Fibroblast of skin of right quadriceps (primary cell): Measurements from ENCODE around the gene QRFP.

ENCODE experiments used
- DNase-seq: peaks from one replicate; pipeline ENCODE4 v3.0.0-alpha.2; 2013

QRFP gene

GRCh38 chr9:130933114-130934046 is 36.8 kb upstream of the QRFP start:
- DNase-seq: peak; percentile 73

DNA sequence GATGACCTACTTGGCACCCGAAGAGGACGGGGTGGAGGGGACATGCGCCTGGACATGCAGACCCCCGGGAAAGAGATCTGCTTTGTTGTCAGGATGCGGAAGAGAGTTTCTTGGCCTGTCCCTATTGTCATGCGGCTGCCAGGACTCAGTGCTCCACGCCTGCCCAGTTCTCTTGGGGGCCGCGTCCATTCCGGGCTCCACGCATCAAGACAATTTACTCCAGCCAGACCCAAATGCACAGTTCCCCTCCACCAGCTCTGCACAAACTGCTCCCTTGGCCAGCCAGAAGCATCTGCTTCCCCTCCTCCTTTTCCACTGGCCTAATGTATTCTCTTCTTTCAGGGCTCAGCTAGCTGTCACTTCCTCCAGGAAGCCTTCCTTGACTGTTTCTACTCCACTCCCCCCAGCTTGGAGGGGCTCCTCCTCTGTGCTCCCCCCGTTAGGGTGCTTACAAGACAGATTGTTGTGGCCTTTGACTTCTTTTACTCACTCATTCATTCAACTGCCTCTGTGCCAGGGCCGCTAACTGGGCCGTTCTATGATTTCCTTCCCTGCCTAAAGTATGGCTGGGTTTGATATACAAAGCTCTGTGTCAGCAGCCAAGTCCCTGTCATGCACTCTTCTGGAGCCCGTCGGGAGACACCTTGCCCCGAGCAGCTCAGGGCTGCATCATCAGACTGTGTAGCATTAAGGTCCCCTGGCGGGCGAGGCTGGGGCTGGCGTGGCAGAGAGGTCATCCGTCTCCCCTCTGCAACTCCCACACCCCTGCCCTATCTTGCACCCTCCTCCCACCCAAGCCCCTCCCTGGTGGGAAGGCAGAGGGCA is 35.9 kb upstream of the QRFP start:
- peak; percentile 15 for DNase-seq

DNA sequence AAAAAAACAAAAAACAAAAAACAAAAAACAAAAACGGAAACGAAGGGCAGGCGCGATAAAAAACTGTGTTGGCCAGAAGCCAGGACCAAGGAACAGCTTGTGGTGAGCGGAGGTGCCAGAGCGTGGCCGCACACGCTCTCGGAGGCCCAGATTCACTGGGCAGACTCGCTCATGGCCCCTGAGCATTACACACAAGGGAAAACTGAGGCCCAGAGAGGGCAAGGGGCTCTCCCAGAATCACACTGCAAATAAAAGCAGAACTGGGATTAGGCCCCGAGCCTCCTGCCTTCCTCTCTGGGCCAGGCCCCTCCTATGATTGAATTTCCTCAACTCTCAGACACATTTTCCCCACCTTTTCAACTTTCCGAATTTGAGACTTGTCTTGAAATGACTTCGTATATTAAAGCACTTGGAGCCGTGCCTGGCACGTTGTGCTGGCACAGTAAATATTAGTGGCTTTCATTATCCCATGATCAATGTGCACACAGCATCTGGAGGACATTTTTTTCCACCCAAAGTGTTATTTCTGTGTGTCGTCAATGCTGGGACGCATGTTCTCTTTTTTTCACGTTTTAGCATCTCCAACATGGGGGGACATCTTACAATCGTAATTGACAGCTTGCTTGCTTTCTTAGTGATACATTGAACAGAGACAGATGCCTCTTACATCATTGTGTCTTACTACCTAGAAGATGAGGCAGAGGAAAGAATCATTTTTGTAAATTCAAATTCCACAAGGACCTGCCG is 35.1 kb upstream of the QRFP start:
- DNase-seq: no peak

DNA sequence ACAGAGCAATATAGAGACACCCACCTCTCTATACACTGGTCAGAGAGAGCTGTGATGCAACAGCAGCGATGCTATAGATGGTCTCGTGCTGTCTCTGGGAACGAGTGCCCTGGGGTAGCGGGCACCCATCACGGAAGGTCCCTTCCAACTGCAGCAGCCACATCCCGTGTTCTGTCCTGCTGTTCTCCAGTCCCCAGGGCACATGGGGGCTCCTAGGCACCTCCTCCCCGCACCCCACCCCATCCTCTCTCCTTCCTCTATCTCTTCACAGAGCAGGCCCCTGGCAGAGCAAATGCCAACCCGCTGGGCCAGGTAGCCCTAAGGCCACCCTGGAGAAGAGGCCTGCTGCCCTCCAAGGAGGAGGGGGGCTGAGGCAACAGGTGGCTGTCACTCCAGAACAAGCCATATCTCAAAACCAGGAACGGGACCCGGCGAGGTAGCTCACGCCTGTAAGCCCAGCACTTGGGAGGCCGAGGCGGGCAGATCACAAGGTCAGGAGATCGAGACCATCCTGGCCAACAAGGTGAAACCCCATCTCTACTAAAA is 34.3 kb upstream of the QRFP start:
- DNase-seq: no peak

DNA sequence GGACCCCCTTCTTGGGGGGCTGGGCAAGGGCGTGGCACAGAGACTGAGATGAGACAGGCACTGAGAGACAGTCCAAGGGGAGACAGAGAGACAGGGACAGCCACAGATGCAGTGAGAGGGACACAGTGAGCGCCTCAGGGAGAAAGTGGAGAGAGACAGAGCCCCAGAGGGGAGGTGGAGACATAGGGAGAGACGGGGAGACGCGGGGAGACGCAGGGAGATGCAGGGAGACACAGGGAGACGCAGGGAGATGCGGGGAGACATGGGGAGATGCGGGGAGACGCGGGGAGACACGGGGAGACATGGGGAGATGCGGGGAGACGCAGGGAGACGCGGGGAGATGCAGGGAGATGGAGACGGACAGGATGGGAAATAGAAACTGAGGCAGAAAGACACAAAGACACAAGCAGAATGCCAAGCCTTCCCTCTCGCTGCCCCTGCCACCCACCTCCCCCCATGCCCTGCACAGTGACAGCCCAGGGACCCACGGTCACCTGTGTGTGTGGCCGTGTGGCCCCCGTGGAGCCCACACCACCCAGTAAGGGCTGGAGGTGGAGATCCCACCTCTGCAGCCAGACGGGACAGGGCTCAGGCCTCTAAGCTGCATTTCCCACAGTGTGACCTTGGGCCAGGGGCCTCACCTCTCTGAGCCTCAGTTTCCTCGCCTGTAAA is 33.7 kb upstream of the QRFP start:
- no peak for DNase-seq

GRCh38 chr9:130929571-130930038 is 33.0 kb upstream of the QRFP start:
- no peak for DNase-seq

DNA sequence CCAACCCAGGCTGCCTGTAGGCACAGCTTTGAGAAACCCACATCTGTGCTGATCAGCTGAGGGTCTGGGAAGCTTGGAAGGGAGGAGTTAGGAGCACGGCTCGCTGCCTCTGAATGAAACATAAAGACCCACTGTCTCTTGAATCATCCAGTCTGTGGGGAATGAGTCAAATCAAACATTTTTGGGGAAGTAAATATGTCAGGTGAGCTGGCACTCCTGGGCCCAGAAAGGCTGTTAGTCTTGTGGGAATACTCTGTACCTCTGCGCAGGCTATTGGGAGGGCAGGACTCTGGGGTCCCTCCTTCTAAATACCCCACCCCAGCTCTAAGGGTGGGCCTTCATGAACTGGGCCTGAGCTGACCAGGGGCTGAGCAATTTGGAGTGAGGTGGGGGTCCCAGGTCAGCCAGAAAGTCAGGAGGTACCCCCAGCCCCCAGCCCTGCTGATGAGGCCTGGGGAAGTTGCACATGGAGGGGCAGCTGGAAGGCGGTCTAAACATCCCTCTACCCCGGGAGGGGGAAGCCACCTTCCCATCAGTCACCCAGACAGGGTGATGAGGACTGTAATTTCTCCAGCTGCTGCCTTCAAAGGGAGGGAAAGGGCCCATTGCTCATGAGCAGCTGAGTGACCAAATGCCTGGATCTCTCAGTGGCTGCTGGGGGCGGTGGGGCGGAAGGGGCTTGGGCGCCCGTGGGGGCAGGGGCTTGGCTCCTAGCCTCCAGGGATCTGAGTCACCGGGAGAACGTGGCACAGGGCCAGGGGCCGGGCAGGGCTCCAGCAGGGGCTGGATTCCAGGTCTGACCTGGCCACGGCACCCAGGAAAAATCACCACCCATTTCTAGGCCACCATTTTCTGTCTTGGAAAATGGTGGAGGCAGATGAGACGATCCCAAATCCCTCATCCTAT is 31.6 kb upstream of the QRFP start:
- DNase-seq: peak; percentile 63

DNA sequence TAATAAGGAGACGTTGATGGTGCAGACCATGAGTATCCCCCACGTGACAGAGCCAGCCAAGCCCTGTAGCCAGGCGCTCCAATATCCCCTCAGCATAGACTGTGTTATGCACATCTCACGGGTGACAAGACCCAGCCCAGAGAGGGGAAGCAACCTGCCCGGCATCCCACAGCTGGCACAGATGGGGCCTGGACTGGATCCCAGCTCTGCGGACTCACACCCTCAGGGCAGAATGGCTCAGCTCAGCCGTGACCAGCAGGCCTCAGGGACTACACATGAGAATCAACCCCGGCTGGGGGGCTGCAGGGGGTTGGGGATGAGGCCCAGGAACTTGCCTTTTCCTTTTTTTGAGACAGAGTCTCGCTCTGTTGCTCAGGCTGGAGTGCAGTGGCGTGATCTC is 30.7 kb upstream of the QRFP start:
- no peak for DNase-seq

DNA sequence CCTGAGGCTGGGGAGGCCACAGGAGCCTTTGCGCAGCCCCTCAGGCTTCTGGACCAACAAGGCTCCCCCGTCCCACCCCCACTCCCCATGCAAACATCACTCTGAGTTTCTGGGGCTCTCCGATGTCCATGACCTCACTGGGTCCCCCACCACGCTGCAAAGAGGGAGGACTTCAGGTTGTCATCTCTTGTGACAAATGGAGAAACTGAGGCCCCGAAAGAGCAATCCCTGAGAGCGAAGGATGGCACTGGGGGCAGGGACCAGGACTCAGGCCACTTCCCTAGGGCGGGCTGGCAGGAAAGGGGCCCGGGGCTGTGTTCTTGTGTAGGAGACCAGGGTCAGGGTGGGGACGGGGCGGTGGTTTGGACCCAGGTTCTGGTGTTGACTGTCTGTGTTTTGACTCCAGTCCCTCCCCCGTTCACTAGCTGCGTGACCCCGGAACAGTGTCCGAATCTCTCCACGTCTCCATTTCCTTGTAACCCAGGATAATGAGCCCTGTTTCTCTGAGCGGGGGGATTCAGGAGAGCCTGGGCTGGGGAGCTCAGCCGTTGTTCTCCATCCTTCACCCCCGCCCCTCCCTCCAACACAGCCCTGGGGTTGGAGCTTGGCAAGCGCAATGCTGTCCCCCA is 28.6 kb upstream of the QRFP start:
- DNase-seq: no peak

DNA sequence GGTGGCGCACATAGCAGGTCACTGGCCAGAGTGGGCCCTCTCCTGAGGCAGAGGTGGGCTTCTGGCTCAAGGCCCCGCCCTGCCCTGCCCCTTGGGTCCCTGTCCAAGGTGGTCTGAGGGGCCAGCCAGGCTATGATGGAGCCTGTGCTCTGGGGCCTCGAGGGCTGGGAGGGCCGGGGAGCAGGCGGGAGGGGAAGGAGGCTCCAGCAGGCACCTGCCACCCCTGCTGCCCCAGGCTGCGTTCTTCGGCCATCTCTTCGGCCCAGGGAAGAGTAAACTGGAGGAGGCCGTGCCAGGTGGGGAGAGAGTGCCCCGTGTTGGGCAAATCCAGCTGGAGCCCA is 27.8 kb upstream of the QRFP start:
- no peak for DNase-seq

DNA sequence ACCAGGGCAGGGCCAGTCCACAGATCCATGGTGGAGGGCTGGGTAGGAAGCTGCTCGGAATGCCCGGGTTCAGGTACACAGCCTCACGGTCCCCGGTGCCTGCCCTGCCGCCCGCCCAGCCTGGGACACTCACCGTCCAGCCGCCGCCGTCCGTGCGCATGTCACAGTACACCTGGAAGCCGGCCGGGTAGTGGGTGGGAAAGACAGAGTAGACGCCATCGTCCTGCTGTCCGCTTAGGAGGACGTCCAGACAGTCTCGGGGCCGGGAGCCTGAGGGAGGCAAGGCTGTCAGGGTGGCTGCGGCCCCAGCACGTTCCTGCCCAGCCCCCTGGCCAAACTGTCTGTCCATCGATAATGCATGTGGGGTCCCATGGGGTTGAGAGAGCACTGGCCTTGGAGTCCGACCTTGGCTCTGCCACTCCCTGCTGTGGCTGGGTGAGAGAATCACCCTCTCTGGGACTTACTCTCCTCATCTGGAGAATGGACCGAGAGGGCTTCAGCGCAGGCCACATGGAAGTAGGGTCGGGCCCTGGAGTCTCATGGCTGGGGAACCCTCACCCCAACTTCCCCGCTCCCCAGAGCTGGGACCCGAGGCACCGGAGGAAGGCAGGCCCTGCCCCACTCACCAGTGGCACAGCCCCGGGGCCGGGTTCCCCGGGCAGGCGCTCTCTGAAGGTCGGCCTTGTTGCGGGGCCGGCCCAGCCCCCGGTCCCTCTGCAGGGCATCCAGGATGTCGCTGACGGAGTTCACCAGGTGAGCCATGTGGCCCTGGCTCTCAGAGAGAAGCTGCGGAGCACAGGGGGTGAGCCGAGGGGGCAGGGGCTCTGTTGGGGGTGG is 27.2 kb upstream of the QRFP start:
- DNase-seq: no peak

DNA sequence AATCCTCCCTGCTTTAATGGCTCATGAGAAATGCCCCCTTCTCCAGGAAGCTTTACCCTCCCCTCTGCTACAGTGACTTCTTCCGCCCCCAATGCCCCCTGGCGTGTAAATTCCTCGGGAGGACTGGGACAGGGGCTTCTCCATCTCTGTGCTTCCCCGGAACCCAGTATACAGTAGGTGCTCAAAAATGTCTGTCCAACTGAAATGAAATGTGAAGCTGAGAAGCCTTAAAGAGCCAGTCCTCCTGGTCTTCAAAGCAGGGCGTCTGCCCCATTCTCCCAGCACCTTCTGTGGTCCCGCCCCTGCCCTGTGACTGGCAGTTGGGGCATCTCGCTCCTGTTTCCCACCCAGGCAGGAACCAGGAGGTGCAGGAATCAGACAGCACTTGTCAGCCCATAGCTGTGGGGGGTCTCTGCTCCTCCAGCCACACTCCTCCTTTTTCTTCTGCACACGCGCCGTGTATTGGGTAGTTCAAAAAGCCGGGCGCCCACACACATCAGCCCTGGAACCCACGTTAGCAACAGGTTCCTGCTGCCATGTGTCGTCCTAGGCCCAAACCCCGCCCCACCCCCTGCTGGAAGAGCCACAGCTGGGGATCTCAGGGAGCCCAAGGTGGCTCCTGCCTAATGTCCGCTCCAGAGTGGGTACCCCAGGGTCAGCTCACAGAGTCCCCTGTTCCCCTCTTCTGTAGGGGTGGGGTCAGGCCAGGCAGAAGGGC is 26.4 kb upstream of the QRFP start:
- DNase-seq: no peak

- no peak for DNase-seq
These were observed 25.6 kb upstream of the QRFP start for GRCh38 chr9:130921989-130922892.

DNA sequence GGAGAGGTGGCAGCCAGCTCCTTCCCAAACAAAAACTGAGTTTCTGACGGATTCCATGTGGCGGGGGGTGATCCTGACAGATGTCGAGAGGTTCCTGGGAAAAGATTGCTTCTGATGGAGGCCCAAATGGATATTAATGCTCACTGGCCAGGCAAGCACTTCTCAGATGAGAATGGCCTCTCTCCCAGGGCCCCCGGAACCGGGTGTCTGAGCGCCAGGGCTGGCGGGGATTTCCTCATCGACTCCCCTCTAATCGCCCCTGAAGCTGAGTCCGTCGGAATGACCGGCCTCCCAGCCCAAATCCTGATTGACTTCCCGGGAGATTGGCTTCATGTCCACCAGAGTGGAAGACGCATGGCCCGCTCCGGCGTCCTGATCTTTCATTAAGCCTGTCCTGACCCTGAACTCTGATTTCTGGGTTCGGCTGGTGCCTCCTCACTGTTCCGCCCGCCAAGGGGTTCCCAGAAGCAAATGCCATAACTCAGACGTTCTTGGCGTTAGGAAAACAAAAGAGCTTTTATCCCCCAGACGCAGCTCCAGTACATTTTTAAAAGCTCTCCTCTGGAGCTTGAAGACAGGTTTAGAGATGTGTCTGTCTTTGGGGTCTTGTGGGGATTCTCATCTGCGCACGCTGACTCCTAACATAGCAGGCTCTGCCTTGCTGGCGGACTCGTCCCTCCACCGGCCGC is 24.8 kb upstream of the QRFP start:
- no peak for DNase-seq

GRCh38 chr9:130920762-130921299 is 24.2 kb upstream of the QRFP start:
- no peak for DNase-seq

DNA sequence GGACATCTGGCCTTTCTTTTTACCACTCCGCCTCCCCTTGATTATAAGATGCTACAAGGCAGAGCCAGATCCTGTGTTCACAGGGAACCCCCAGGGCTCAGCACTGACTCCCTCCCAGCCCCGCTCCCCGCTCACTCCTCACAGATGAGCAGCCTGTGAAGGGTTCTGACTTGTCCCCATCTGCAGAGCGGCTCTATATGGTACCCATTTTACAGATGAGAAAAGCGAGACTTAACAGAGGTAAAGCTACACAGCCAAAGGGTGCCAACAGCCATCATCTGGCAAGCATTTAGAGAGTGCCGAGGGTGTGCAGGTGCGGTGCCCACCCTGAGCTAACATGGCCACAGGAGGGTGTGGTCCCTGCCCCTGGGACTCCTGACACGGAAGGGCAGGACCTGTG is 23.6 kb upstream of the QRFP start:
- no peak for DNase-seq

DNA sequence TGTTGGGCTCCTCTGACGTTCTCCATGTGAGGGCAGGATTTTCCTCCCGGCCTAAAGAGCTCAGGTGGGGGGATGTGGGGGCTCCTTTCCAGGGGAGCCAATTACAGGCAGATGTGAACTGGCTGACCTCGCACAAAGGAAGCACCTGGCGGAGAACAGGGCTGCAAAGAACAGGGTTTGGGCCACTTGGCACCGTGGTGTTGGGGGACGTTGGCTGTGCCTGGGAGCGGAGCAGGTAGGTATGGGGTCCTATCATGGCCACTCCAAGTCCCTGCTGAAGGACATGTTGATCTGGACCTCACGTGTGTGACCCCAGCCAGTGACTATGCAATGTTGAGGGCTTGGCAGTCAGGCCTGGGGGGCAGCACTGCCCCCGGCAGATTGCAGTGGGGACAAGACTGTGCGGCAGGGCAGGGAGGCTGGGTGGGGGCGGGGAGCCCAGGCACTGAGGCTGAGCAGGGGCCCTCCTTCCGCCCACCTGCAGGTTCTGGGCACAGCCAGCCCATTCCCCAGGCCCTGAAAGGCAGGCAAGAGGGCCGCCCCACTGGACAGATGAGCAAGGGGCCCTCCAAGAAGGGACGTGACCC is 23.0 kb upstream of the QRFP start:
- DNase-seq: no peak
